ENCODE results near the gene PTPDC1.

Gene PTPDC1, protein sequence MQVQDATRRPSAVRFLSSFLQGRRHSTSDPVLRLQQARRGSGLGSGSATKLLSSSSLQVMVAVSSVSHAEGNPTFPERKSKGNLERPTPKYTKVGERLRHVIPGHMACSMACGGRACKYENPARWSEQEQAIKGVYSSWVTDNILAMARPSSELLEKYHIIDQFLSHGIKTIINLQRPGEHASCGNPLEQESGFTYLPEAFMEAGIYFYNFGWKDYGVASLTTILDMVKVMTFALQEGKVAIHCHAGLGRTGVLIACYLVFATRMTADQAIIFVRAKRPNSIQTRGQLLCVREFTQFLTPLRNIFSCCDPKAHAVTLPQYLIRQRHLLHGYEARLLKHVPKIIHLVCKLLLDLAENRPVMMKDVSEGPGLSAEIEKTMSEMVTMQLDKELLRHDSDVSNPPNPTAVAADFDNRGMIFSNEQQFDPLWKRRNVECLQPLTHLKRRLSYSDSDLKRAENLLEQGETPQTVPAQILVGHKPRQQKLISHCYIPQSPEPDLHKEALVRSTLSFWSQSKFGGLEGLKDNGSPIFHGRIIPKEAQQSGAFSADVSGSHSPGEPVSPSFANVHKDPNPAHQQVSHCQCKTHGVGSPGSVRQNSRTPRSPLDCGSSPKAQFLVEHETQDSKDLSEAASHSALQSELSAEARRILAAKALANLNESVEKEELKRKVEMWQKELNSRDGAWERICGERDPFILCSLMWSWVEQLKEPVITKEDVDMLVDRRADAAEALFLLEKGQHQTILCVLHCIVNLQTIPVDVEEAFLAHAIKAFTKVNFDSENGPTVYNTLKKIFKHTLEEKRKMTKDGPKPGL

DNA sequence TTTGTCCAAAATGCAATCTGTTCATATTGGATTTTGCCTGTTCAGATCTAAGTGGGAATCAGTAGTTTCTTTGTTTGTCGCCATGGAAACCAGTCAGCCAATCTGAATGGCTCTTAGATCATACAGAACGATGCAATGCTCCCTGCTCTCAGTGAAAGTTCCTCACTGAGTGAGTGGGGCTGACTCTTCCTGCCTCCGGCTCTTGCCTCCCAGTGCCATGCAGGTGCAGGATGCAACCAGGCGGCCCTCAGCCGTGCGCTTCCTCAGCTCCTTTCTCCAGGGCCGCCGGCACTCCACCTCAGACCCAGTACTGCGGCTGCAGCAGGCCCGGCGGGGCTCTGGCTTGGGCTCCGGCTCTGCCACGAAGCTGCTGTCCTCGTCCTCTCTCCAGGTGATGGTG is at the start of gene PTPDC1:
TSS of gene PTPDC1 (plus strand) at position 151 of the 400 bp plus-strand sequence. CDS start at position 218, 67 bp downstream.
- DNase-seq, result peak; percentile 70

DNA sequence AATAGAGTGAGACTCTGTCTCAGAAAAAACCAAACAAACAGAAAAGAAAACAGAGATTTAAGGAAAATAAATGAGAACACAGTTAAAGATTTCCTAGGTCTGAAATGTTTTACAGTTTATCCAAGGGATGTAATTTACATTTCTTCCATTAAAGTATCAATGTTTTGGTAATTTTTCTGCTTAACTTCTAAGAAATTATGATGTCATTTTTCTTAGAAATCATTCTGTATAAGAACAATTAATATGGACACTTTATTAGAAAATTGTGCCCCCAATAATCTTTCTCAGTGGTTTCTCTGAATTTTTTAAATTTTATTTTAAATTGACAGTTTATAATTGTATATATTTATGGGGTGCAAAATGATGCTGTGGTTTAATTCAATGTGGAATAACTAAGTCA is 49.8 kb upstream of the PTPDC1 start:
- DNase-seq, result no peak

DNA sequence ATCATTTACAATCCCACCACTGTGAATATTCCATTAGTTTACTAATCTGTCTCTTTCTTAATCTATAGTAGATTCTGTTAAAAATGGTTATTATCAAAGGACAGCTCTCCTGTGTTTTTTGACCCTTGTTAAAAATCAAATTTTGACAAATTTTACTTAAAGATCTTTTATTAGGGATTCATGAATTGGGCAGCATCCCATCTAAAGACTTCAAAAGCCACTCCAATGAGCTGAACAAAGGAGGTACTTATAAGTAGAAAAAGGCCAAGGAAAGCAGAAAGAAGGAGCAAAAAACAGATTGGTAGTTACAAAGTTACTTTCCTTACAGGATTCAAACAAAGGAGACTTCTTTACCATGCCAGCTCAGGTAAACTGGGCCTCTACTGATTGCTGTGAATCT is 44.5 kb upstream of the PTPDC1 start:
- DNase-seq, result no peak

DNA sequence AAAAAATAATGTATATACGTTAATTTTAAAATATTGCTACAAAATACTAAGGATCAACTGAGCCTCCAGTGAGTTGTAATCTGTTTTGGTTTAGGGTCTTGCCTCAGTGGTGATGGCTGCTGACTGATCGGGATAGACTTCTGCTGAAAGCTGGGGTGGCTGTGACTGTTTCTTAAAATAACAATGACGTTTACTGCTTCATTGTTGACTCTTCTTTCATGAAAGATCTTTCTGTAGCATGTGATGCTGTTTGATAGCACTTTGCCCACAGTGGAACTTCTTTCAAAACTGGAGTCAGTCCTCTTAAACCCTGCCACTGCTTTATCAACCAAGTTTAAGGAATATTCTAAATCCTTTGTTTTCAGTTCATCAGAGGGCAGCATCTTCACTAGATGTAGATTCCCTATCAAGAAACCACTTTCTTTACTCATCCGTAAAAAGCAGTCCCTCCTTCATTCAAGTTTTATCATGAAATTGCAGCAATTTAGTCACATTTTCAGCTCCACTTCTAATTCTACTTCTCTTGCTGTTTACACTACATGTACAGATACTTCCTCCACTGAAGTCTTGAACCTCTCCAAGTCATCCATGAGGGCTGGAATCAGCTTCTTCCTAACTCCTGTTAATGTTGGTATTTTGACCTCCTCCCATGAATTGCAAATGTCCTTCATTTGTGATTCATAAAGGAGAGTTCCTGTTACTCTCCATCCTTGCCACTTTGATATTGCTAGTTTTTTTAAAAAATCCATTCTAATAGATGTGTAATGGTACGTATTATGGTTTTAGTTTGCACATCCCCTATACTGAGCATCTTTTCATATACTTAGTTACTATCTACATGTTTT is 41.5 kb upstream of the PTPDC1 start:
- DNase-seq, result no peak

DNA sequence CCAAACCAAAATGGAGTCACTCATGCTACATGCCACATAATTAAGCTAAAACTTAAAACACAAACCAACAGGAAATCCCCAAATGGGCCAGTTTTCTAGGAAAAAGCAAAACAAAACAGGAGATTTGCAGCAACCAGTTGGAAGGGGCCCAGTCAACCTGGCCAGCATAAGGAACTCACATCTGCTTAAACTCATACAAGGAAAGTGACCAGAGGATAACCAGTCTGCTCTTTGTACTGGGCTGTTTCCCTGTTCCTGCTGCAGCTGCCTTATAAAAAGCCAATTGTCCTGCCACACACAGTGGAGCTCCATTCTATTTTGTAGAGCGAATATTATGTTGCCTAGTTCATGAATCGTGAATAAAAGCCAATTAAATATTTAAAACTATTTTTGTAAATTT is 29.5 kb upstream of the PTPDC1 start:
- no peak for DNase-seq

DNA sequence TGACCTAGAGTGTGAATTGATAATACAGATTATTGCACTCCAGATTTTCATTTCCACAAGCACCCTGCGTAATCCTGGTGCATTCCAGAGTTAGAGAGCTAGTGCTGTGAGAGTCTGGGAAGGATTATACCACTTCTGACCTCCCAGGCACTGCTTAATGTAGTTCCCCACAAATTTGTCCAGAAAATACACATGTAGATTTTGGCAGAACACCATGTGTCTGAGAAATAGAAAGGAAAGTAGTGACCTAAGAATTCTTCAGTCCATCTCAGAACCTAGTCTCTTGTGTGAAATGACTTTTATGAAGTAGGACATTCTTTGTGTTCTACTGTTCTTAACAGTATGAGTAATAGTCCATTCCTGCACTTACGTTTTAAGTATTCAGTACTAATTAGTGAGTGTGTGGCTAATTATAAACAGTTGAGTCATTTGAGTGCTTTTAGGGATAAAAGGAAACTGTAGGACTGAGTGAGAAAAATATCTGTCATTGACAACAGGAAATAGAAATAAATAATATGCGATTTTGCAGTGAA is 27.8 kb upstream of the PTPDC1 start:
- no peak for DNase-seq

DNA sequence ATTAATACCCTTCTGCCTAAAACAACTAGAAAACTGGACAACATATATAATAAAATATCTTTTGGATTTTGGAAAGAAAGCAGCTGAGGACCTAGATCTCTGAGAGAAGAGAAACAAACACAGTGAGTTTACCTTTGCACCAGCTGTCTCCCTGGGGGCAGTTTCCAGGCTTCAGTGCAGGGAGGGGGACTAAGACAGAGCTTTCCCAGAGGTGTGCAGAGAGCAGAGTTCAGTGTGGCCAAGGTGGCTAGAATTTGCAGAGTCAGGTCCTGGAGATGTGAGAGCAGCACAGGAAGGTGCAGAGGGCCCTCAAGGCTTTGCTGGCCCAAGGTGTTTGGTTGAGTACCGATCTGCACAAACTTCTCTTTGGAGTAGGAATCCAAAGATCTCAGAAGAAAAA is 26.3 kb upstream of the PTPDC1 start:
- DNase-seq, result no peak

DNA sequence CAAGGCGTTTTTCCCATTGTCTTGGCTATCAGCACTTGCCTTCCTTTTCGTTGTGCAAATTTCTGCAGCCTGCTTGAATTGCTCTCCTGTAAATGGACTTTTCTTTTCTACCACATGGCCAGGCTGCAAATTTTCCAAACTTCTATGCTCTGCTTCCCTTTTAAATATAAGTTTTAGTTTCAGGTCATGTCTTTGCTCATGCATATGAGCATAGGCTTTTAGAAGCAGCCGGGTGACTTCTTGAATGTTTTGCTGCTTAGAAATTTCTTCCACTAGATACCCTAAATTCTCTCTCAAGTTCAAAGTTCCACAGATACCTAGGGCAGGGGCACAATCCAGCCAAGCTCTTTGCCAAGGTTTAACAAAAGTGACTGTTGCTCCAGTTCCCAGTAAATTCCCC is 22.4 kb upstream of the PTPDC1 start:
- no peak for DNase-seq

DNA sequence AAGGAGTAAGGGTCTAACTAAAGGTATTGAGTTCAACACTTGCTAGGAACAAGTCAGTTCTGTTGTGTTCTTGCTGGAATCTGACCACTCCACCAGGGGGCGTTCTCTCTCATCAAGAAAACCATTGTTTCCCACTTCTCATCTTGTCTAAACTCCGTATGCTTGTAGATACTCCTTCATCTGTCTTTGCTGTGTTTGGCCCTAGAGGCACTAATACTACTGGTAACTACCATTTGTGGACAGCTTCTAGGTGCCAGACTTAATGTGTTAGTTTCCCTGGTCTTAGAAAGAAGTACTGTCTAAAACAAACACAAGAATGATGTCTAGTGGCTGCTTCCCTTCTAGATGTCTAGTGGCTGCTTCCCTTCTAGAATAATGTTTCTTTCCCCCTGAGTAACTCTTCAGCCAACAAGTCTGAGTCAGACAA is 18.7 kb upstream of the PTPDC1 start:
- DNase-seq, result peak; percentile 34

DNA sequence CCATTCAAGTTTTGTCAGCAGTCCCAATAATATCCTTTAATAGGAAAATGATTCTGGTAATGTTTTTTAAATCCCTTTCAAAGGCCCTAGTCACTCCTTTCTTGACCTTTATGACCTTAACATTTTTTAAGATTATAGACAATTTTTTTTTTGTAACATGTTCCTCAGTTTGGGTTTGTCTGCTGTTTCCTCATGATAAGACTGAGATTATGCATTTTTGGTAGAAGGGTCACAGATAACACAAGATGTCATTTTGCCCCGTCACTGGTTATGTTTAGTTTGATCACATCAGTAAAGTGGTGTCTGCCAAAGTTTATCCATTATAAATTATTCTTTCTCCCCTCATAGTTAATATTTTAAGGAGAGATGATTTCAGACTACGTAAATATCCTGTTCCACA is 16.0 kb upstream of the PTPDC1 start:
- no peak for DNase-seq

DNA sequence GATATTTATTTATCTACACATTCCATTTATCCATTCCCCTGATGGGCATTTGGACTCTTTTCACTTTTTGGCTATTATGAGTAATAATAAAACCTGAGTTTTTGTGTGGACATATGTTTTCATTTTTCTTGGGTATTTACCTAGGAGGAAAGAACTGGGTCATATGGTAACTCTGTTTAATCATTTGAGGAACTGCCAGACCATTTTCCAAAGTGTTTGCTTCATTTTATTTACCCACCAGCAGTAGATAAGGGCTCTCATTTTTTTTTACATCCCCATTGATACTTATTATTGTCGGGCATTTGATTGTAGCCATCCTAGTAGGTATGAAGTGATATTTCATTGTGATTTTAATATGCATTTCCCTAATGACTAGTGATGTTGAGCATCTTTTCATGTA is 7.7 kb upstream of the PTPDC1 start:
- no peak for DNase-seq

DNA sequence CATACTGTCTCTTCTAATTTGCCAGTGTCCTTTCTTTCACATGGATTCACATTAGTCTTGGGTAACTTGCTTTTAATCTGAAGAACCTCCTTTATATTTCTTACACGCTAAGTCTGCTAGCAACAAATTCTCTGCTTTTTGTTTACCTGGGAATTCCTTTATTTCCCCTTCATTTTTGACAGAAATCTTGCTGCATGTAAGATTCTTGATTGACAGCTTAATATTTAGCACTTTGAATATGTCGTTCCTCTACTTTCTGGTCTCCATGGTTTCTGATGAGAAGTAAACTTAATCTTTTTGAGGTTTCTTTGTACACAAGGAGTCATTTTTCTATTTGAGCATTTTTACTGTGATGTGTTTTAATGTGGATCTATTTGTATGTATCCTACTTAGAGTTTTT is 6.2 kb upstream of the PTPDC1 start:
- no peak for DNase-seq

DNA sequence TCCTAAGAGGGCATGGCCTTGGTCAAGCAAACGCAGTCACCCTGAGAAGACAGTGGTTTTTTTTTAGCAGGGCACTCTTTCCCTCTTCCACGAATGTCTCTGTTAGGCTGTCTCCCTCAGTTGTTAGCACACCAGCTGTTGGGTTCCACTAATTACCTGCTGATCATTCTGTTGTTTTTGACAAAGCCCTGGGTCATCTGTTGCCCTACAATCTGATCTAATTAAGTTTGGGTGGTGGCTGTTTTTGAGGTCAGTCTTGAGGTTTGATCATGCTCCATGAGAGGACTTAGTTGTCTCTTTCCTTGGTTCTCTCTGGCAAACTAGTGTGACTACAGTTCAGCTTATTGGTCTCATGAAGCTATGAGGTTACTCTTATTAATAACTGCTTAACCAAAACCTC is 5.0 kb upstream of the PTPDC1 start:
- no peak for DNase-seq

DNA sequence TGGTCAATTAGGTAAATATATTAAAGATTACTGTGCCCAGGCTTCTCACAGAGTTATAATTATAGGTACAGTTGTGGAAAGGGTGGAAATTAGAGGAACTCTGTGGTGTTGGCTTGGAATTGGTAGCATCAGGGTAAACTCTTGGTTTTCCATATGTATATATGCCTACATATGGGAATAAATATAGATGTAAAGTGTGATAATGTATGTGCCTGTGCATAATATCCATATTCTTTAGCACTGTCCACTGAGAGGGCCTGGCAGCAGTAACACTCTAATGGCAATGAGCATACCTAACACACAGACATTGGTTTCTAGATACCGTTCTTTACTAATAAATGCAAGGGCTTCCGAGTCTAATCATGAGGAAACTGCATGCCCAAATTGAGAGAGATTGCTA is 4.0 kb upstream of the PTPDC1 start:
- no peak for DNase-seq

DNA sequence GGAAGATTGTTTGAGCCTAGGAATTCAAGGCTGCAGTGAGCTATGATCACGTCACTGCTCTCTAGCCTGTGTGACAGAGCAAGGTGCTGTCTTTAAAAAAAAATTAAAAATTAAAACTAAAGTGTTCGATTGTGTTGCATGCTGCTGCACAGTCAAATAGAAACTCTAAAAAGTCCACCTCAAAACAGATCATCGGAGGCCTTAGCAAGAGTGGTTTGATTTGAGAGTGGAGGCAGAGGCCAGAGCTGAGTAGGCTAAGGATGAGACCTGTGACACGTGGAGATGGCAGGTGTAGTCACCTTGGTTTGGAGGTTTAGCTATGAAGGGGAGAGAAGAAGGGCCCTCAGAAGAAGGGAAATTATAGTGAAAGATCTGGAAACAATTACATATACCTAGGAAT is 2.8 kb upstream of the PTPDC1 start:
- no peak for DNase-seq

DNA sequence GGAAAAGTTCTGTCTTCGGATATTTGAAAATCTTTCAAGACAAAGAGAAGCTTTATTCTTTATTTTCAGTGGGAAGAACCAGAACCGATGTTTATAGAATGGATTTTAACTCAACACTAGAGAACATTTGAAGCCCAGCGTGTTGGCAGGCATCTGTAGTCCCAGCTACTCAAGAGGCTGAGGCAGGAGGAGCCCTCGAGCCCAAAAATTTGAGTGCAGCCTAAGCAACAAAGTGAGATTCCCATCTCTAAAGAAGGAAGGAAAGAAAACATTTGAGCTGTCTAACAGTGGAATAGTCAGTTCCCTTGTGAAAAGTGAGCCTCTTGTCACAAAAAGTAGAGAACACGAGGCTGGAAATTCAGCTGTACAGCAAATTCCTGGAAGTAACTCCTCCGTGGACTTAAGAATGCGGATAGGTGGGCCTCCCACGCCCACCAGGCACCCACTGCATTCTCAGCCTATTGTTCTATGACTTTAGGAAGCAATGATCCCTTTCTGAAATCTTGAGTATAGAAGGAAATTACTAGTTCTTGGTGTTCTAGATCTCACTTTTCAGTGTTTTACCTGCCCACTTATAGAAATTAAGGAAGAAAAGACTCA is 2.3 kb upstream of the PTPDC1 start:
- DNase-seq, result no peak

DNA sequence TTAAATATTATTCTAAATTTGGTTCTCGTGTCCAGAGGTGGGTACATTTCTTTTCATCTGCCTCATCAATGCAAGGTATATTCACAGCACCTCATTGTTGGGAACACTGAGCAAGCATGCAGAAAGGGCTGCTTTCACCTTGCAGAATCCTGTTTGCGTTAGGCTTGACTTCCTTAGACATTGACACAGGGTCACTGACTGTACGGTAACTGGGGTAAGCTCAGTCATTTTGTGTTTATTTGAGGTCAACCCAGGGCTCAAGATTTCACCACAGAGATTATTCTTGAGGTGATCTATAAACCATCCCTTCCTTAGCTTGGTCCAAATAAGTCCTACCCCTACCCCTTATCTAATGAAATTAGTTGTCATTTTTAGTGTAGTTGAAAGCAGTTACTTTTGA is 1.7 kb upstream of the PTPDC1 start:
- no peak for DNase-seq

DNA sequence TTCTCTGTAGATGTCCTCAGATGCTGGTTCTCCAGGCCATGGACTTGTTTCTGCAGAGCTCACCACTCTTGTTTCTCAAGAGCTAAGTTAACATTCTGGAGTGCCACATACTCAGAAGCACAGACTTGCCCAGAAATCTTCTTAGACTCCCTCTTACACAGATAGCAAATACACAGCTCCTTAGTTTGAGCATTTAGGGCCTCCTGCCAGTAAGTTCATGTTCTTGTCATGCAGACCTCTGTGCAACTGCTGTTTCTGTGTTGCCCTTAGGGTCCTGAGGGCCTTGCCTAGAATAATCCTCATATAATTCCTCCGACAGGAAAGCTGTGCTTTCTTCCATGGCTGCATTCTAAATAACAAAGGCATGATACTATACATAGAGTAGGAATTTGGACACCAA is 1.3 kb upstream of the PTPDC1 start:
- DNase-seq, result no peak

DNA sequence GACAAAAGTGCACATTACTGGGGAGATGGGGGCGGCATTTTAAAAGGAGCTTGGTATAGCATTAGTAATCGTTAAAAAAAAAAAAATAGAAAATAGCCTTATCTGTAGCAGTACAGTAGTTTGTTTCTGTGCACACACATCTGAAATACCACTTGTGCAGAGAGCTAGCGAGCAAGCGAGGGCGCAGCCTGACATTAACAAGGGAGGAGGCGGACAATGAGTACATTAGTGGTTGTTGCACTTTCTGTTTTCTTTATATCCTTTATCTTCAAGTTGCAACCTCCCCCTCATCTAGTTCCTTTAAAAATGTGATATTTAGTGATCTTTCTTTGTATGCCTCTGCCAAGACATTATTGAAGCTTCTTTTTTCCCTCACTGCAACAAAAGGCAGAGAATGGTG is 880 bp upstream of the PTPDC1 start:
- peak; percentile 4 for DNase-seq

DNA sequence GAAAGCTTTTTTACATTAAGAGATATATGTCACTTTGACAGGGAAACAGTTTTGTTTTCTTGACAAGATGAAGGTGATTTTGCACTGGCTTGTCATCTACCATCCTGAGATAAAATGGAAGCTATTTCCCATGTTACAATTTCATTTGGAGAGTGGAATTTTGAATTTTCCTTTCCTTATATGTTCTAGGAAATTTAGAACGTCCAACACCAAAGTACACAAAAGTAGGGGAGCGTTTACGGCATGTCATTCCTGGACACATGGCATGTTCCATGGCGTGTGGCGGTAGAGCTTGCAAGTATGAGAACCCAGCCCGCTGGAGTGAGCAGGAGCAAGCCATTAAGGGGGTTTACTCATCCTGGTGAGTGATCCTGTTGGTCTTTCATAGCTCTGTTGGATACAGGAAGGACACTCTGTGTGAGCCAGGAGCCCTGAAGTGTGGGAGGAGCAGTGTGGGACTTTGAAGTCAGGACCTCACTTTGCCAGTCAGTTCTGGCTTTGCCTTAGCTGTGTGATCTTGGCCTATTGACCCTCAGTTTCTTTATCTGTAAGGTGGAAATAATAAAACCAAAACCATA is 887 bp downstream of the PTPDC1 start:
- peak; percentile 14 for DNase-seq

DNA sequence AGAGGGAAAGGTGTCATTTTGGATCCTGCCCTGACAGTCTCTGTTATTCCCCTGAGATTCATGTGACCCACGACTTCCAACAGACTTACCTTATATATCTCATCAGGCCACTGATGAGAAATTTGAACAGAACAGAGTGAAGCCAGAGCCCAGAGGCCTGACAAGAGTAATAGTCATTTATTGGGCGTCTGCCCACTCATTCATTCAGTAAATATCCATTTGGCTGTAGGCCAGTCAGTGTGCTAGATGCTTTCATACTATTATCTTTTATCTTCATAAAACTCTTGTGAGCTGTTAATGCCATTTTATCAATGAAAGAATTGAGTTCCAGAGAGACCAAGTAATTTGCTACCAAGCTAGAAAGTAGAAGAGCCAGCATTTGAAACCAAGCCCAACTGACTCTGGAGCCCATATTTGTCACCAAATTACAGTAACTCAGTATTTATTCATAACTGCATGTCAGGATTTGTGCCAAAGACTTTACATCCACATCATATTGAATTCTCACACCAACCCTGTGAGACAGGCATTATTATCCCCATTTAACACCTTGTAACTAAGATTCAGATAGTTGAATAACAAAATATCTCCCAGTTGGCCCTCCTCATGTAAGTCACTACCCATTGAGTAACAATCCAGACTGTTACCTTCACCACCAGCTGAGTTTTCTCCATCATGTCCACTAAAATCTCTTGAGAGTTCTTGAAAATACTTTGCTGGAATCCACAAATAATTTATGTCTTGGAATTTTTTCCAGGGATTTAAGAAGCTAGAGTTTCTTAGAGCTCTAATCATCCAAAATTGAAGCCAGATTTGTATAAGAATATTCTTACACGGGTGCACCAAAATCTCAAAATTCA is 2.5 kb downstream of the PTPDC1 start:
- no peak for DNase-seq

All from NCI-H510A (cell line).